Ramos (cell line): ENCODE measurements around the gene ZNF205.

Experiments used
- in situ Hi-C: fragments of 300-500 bp; cut with MboI; formaldehyde crosslinking; loops from one replicate; pipeline ENCODE4 v1.14.3; 2022; ENCODE audit warnings: low sequenced_read_pairs; ENCODE audit not compliant: unreplicated experiment

Gene ZNF205

GRCh38 chr16:3099732-3100499 is 12.5 kb upstream of the ZNF205 start:
- in situ Hi-C loops, result loop anchor here (10.0 kb wide), 1 partner anchor 65 kb away; no protein-coding TSS in a partner anchor

DNA sequence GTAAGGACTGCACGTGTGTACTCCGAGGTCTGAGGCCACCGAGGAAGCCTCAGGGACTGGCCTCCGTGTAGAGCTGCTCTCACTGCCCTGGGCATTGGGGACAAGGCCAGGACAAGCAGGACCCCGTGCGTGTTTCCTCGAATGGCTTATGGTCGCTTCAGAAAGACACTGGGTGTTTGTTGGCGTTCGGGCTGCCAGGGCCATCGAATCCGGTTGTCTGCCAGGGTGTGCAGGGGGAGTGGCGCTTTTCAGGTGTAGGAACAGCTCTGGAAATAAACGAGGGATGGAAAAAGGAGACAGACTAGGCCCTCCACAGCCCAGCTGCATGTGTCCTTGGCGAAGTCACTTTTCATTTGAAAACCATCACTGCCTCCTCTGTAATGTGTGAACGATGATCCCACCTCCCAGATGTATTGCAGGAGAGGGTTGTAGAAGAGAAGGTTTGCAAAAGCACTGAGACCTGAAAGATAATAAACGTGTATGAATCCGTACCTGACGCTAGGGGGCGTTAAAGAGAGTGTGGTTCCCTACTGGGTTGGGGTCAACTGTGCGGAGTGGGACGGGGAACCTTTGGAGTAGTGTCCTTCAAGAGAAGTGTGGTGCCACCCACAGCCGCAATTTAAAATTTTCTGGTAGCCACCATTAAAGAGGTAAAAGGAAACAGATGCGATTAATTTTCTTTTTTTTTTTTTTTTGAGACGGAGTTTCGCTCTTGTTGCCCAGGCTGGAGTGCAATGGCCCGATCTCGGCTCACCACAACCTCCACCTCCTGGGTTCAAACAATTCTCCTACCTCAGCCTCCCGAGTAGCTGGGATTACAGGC is 11.2 kb upstream of the ZNF205 start:
- in situ Hi-C loops, result no loop called here

DNA sequence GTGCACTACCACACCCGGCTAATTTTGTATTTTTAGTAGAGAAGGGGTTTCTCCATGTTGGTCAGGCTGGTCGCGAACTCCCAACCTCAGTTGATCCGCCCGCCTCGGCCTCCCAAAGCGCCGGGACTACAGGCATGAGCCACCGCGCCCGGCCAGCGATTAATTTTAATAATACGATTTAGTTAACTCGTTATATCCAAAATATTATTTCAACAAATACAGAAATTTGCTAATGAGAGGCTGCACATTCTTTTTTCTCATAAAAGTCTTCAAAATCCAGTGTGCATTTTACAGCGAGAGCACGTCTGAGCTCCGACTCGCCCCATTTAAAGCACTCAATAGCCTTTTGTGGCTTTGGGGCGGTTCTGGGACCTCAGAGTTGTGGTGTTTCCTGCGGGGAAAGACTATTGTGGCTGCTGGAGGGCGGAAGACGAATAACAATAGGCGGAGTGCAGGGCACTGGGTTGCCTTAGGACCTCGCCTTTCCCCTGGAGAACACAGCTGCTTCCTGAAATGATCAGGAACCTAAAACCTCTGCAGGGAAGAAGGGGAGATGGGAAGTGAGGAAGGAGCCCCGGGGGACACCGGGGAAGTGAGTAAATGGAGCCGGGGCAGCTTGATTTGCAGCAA is 10.4 kb upstream of the ZNF205 start:
- in situ Hi-C loops, result no loop called here

DNA sequence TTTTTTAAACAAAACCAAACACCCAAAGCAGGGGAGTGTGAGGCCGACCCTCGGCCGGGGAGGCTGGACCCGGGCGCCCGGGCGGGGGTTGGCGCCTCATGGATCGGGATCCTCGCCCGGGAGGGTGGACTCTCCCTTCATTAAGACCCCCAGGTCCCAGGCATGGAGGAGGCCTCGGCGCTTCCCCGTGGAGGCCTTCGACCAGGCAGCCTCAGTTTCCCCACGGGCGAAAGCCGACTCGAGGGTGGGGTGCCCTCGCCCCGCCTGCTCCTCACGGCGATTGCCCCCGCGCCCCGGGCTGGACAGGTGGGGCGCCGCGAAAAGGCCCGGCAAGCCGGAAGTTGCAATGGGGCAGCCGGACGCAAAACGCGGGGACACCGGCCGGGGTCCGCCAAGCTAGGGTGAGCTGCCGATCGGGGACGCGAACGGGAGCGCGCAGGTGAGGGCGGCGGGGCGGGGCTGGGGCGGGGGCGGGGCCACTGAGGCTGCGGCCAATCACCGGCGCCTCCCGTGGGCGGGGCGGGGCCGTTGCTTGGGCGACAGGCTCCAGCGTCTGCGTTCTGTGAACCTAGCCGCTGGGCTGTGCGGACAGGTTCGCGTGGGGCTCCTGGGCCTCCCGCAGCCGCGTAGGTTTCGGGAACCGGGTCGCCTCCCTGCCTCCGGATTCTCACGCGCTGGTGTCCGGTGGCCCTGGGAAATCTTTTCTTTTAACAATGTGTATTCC is 6.0 kb upstream of the ZNF205 start:
- in situ Hi-C loops, result no loop called here

DNA sequence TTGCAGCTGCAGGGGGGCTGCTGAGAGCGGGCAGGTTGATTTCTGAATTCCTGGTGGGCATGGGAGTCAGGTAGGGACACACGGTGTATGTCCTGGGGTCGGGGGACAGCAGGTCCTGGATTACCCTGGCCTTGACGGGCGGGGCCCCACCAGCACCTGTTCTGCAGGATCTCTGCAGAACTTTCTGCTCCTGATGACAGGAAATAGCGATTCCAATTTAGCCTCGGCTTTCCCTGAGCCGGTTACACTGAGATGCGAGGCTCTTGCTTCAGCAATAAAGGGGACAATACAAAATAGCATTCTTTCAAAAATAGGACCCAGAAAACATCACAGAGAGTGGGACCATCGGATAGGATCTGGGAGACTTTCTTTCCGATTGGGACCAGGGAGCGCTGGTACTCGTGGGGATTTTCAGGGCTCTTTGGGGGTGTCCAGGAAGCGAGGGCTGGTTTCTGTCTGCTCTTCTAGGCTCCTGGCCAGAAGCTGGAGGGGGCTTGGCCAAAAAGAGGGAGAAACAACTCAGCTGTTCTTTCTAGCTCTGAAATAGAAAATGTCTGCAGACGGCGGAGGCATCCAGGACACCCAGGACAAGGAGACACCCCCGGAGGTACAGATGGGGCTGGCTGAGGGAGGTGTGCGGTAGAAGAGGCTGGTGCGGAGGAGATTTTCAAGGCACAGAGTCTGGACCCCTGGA is 642 bp downstream of the ZNF205 start:
- in situ Hi-C loops, result no loop called here

DNA sequence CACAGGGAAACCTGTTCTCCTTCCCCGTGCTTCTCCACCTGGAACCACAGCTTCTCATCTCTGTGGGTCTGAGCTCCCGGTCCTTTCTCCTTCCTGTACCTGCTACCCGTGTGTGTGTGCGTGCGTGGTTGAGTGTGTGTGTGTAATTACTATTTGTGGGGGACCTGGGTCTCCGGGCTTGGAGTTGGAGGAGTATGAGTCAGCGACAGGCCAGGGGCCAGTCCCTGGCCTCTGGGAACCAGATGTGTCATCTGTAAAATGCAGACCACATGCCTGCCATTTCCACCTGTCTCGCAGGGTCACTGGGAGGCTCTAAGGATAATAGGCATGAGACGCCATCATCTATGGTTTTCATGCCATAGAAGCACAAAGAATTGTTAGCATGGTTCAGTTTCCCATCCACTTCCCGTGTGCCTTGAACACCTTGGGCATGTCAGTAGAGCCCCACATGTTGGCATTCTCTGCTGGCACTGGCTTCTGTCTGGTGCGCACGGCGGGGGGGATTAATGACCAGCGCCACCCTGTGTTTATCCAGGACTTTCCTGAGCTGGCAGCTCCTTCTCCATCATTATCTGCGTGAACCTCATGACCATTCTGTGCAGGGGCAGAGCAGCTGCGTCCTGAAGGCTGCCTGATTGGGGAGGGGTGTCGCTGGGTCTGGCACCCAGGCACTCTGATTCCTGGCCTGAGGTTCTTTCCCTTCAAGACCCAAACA is 1.5 kb downstream of the ZNF205 start:
- in situ Hi-C loops, result no loop called here

DNA sequence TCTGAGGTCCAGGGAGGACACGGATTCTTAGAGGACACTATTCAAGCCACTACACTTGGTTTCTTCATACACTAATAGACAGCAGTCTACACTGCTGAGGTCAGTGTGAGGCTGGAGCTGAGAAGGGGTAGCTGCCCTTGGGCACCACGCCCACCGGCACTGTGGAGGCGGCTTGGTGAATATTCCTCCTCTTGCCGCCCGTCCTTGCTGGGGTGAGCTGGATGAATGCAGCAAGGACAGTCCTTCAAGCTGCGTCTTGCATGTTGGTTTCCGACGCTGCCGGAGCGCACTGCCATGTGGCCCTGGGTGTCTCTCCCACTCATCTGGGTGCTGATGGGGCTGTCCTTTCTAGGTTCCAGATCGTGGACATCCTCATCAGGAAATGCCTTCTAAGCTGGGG is 2.6 kb downstream of the ZNF205 start:
- in situ Hi-C loops, result no loop called here

DNA sequence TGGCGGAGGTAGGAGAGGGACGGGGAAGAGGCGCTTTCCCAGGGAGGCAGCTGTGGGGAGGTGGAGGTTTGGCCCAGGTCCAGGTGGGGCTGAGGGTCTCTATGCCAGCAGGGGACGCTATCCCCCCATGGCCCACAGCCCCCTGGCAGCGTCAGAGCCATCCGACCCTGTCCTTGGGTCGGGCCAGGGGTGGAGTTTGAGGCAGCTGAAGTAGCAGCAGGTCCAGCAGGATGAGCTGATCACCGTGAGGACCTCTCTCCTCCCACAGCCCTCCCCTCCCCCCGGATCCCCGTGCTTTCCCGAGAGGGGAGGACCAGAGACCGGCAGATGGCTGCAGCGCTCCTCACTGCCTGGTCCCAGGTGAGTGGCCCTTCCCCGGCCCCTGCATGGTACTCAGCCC is 3.2 kb downstream of the ZNF205 start:
- in situ Hi-C loops, result no loop called here

GRCh38 chr16:3118204-3118790 is 5.9 kb downstream of the ZNF205 start:
- in situ Hi-C loops, result no loop called here

GRCh38 chr16:3118846-3119245 is 6.5 kb downstream of the ZNF205 start:
- in situ Hi-C loops, result no loop called here

DNA sequence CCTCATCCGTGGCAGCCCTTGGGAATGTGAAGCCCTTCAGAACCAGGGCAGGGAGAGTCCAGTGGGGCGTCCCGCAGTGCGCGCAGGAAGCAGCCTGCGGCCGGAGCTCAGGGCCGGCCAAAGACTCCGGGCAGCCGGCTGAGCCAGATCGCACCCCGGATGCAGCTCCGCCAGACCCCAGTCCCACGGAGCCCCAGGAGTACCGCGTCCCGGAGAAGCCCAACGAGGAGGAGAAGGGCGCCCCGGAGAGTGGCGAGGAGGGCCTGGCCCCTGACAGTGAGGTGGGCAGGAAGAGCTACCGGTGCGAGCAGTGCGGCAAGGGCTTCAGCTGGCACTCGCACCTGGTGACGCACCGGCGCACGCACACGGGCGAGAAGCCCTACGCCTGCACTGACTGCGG is 6.9 kb downstream of the ZNF205 start:
- in situ Hi-C loops, result no loop called here

DNA sequence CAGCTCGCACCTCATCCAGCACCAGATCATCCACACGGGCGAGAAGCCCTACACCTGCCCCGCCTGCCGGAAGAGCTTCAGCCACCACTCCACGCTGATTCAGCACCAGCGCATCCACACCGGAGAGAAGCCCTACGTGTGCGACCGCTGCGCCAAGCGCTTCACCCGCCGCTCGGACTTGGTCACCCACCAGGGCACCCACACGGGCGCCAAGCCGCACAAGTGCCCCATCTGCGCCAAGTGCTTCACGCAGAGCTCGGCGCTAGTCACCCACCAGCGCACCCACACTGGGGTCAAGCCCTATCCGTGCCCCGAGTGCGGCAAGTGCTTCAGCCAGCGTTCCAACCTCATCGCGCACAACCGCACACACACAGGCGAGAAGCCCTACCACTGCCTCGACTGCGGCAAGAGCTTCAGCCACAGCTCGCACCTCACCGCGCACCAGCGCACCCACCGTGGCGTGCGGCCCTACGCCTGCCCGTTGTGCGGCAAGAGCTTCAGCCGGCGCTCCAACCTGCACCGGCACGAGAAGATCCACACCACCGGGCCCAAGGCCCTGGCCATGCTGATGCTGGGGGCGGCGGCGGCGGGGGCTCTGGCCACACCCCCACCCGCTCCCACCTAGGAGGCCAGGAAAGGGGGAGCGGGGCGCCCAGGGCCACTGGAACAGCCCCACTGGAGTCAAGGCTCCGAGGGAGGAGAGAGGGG is 7.5 kb downstream of the ZNF205 start:
- in situ Hi-C loops, result no loop called here

DNA sequence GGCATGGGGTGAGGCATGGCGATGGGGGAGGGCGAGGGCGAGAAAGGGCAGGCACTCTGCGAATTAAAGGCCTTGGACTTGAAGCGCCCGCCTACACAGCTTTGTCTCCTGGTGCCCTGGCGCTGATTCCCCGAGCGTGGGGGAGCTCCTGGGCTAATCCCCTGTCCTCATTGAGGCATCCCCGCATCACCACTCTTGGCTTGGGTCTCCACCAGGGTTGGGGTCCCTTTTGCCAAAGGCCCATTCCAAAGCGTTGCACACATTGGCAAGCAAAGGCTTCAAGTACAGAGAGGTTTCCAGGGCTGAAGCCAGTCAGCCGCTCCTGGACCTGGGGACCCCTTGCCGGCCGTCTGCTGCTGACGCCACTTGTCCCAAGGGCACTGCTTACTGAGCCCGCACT is 8.0 kb downstream of the ZNF205 start:
- in situ Hi-C loops, result no loop called here

DNA sequence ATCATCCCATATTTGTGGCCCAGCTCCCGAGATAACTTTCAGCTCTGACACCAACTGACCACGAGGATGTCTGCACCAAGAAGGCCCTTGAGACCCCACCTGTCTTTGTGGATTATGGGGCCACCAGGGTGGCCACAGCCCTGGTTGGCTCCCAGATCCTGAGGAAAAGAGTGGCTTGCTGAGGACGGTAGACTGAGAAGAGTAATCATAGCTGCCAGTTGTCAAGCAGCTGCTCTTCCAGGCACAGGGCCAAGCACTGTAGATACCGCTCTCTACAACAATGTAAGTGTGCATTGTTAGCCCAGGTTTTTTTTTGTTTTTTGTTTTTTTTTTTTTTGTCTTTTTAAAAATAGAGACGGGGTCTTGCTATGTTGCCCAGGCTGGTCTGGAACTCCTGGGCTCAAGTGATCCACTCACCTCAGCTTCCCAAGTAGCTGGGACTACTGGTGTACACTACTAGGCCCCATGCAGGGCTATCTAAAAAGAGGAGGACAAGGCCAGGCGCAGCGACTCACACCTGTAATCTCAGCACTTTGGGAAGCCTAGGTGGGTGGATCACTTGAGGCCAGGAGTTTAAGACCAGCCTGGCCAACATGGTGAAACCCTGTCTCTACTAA is 9.6 kb downstream of the ZNF205 start:
- in situ Hi-C loops, result no loop called here

DNA sequence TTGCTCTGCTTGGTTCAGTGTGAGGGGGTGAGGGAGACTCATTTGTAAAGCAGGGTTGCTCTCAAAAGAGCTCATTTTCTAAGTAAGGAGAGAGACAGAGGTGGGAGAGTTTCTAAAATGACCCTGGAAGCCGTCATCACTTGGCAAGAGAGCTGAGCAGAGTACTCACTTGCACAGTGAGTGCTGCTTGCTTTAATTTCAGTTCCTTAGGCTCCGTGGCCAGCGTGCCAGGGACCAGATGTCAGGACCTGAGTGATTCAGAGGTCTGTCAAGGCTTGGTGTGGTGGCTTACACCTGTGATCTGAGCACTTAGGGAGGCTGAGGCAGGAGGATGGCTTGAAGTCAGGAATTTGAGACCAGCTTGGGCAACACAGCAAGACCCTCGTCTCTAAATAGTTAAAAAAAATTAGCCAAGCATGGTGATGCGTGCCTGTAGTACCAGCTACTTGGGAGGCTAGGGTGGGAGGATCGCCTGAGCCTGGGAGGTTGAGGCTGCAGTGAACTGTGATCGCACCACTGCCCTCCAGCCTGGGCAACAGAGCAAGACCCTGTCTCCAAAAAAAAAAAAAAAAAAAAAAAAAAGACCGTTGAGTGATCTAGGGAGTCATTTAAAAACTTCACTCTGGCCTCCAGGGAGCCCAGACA is 10.7 kb downstream of the ZNF205 start:
- in situ Hi-C loops, result no loop called here

GRCh38 chr16:3123986-3124886 is 11.8 kb downstream of the ZNF205 start:
- in situ Hi-C loops, result no loop called here
